Stomach (tissue), 4 donors: ENCODE measurements around the gene COQ4.

Source experiments
- POLR2A ChIP-seq, 4 donors: fragments of 450-650 bp; IDR thresholded peaks; one replicate each; pipeline ENCODE4 v1.6.1; 2016; ENCODE audit warnings: antibody characterized with exemption in 4 of 4, control low read depth in 2 of 4, mild to moderate bottlenecking in 1 of 4, moderate library complexity in 1 of 4
- TF ChIP-seq, protein P1 (sequence below), 7 experiments: fragments of 450-650 bp in 4 of 7; fragments of 200-600 bp in 3 of 7; sonication (generic) in 3 of 7; IDR thresholded peaks; one replicate each; pipeline ENCODE4 v1.5.1; 2016 to 2019; ENCODE audit warnings: antibody characterized with exemption in 7 of 7, control low read depth in 2 of 7, mild to moderate bottlenecking in 1 of 7

DNA sequence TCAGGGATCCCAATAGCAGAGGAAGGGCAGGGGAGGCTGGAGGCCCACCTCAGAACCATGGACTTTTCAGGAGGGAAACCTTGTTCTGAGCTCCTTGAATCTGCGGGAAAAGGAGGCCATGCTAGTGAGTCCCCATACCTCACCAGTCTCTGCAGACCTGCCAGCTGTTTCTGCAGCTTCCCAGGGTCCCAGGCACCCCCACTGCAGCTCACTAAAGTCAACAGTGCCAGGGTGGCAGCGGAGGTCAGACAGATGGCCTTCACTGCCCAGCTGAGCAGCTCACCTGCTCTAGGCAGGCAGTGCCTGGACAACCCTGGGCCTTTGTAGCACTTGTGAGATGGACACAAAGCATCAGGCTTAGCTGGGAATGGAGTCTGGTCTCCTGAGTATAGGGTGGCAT, 13.3 kb downstream of the COQ4 start:
- TF ChIP-seq, protein P1, sequence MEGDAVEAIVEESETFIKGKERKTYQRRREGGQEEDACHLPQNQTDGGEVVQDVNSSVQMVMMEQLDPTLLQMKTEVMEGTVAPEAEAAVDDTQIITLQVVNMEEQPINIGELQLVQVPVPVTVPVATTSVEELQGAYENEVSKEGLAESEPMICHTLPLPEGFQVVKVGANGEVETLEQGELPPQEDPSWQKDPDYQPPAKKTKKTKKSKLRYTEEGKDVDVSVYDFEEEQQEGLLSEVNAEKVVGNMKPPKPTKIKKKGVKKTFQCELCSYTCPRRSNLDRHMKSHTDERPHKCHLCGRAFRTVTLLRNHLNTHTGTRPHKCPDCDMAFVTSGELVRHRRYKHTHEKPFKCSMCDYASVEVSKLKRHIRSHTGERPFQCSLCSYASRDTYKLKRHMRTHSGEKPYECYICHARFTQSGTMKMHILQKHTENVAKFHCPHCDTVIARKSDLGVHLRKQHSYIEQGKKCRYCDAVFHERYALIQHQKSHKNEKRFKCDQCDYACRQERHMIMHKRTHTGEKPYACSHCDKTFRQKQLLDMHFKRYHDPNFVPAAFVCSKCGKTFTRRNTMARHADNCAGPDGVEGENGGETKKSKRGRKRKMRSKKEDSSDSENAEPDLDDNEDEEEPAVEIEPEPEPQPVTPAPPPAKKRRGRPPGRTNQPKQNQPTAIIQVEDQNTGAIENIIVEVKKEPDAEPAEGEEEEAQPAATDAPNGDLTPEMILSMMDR (IDR thresholded peaks at IDR 0.05), result no peak
- no peak for TF ChIP-seq POLR2A (IDR thresholded peaks at IDR 0.05)
